Upper lobe of right lung (tissue), 1 donor: ENCODE results near the gene CCDC91. TPM values are rescaled to one million over a fixed set of nuclear protein-coding genes. Genes with fewer than 3 reads are reported as not detected.

Source experiments
- ATAC-seq: fragments of 200-7000 bp; cut with Tn5 transposase; one replicate; pipeline ENCODE4 v1.9.1; 2020; ENCODE audit warnings: mild to moderate bottlenecking, moderate library complexity
- DNase-seq: peaks from one replicate; pipeline ENCODE4 v3.0.0-alpha.2; 2020
- H3K27ac ChIP-seq: fragments of 200-600 bp; one replicate; pipeline ENCODE4 v1.8.0; 2022
- H3K27me3 ChIP-seq: fragments of 200-600 bp; one replicate; pipeline ENCODE4 v1.8.0; 2022; ENCODE audit warnings: mild to moderate bottlenecking
- H3K36me3 ChIP-seq: fragments of 200-600 bp; one replicate; pipeline ENCODE4 v1.8.0; 2022
- H3K4me1 ChIP-seq: fragments of 200-600 bp; one replicate; pipeline ENCODE4 v1.8.0; 2022
- H3K4me3 ChIP-seq: fragments of 200-600 bp; one replicate; pipeline ENCODE4 v1.8.0; 2022; ENCODE audit warnings: mild to moderate bottlenecking
- H3K9me3 ChIP-seq: fragments of 200-600 bp; one replicate; pipeline ENCODE4 v1.8.0; 2022
- intact Hi-C: fragments of 100-400 bp; cut with DNase I; formaldehyde crosslinking; loops from one replicate; pipeline ENCODE4 v1.11.0; 2022
- total RNA-seq: library from RNA; stranded (reverse); fragmentation: NEBNext Ultra II Directional; extraction: Animal tissue kit (Norgen Biotek cat#: 25700); gene quantifications from one replicate; pipeline ENCODE4 v1.2.1, GENCODE V29; 2021
- TF ChIP-seq, protein P1 (sequence below): fragments of 200-600 bp; IDR thresholded peaks from one replicate; pipeline ENCODE4 v1.8.0; 2022; ENCODE audit warnings: antibody characterized with exemption
- donor health status: DM: no; HTN: yes; CAD: no; lungs with severe emphysema.

The CCDC91 gene
- total RNA-seq, 1 donor from 2014 or later: 33.4 TPM

DNA sequence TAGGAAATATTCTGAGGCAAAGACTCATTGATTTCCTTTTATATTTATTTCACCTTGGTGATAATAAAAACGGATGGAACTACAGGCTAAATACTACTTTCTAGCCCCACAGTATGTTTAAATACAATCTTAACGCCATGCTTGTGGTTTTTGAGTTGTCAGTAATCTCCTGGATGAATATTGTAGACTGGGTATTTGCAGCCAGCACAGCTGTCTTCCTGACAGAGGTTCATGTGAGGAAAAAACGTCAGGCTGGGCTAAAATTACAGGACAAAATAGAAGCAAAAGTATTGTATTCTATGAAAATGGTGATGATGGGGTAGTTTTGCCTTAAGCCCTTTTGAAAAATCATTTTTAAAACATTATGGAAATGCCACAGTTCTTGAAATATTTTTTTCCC, 140.9 kb downstream of the CCDC91 start:
- Histone ChIP-seq H3K36me3 (no peaks in the 10 kb centered on the region), H3K4me3 (no peak overlapping the region), H3K27ac (no peak overlapping the region), H3K9me3 (no peaks in the 10 kb centered on the region), H3K27me3 (no peaks in the 10 kb centered on the region), H3K4me1 (no peaks in the 10 kb centered on the region)
- ATAC-seq (no peak), DNase-seq (no peak)
- TF ChIP-seq, protein P1, sequence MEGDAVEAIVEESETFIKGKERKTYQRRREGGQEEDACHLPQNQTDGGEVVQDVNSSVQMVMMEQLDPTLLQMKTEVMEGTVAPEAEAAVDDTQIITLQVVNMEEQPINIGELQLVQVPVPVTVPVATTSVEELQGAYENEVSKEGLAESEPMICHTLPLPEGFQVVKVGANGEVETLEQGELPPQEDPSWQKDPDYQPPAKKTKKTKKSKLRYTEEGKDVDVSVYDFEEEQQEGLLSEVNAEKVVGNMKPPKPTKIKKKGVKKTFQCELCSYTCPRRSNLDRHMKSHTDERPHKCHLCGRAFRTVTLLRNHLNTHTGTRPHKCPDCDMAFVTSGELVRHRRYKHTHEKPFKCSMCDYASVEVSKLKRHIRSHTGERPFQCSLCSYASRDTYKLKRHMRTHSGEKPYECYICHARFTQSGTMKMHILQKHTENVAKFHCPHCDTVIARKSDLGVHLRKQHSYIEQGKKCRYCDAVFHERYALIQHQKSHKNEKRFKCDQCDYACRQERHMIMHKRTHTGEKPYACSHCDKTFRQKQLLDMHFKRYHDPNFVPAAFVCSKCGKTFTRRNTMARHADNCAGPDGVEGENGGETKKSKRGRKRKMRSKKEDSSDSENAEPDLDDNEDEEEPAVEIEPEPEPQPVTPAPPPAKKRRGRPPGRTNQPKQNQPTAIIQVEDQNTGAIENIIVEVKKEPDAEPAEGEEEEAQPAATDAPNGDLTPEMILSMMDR: no peak
- intact Hi-C loops: no loop called here

DNA sequence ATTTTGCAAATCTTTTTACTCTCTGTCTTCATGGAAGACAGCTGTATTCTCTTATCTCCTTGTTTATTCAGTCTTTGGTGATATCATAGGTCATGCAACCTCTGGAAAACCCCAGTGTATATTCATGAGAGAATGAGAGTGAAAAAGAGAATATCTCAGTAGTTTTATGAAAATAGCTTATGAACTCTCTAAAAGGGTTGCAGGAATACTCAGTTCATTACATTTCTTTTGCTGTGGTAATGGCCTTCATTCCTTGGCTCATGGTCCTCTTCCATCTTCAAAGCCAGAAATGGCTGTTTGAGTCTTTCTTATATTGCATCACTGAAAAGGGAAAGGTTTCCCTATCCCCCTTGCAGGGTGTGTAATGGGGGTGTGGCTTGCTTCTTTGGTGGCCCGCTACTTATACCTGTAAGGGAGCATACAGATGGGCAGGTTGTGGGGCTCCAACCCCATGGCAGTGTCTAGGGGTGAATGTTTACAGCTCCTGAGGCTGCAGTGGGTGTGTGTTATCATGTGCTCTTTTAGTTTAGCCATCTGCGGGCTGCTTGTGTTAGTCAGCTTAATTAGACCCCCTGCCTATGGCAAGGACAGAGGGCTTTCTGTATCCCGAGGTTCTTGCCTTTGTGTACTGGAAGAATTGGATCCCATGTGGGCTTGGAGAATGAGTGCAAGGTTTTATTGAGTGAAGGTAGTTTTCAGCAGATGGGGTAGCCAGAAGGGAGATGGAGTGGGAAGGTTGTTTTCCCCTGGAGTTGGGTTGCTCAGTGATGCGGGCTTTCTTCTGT, 150.2 kb downstream of the CCDC91 start:
- Histone ChIP-seq H3K27ac (no peak overlapping the region), H3K4me1 (no peaks in the 10 kb centered on the region), H3K9me3 (no peaks in the 10 kb centered on the region), H3K36me3 (no peaks in the 10 kb centered on the region), H3K4me3 (no peak overlapping the region), H3K27me3 (no peaks in the 10 kb centered on the region)
- DNase-seq: no peak
- intact Hi-C loops: no loop called here
- TF ChIP-seq, protein P1: no peak
- ATAC-seq: no peak

DNA sequence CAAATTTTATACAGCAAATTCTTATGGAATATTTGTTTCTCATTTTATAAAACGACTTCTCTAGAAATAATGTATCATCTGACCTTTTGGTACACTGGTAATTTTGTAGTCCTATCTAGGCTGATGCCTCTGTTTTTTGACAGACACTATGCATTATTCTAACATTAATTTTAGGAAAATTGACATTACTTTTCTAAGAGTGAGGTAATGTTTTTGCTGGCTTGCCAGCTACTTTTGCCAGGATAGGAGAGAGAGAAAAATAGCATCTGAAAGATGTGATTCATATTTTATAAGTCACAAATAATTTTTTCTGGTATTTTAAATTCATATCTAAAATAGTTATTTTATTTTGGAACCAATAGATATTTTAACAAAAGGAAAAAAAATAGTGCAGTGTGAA, 153.5 kb downstream of the CCDC91 start:
- no peak overlapping the region for H3K4me3 ChIP-seq
- H3K27ac ChIP-seq: no peak overlapping the region
- intact Hi-C loops: no loop called here
- no peaks in the 10 kb centered on the region for H3K9me3 ChIP-seq
- H3K27me3 ChIP-seq: no peaks in the 10 kb centered on the region
- DNase-seq (no peak), ATAC-seq (no peak)
- TF ChIP-seq, protein P1: no peak
- H3K36me3 ChIP-seq: no peaks in the 10 kb centered on the region
- no peaks in the 10 kb centered on the region for H3K4me1 ChIP-seq

DNA sequence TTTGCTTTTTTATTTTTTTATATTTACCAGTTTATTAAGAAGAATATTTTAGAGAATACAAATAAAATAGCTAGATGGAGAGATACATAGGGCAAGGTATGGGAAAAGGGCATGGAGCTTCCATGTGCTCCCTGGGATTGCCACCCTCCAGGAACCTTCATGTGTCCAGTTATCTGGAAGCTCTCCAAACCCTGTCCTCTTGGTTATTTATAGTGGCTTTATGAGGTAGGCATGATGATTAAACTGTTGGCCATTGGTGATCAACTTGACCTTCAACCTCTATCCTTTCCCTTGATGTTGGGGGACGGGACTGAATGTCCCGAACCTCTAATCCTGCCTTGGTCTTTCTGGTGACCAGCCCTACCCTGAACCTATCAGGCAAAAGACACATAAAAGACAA, 156.3 kb downstream of the CCDC91 start:
- intact Hi-C loops: no loop called here
- no peaks in the 10 kb centered on the region for H3K9me3 ChIP-seq

DNA sequence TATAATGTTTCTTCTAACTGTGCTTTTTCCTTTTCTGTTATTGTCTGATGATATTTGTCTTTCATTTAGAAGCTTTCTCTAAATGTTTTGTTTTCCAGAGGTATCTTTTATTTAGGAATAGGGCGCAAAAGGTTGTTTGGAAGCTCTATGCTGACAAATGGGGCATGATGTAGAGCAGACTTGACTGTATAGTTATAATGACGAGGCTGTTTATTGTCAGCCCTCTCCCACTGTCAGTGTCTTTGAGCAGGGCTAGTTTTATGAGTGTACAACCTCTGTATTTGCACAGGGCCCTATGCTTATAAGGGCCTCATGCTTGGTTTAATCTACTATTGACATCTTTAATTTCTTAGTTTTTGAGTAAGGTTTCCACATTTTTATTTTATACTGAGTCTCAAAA, 158.9 kb downstream of the CCDC91 start:
- no peak overlapping the region for H3K27ac ChIP-seq
- TF ChIP-seq, protein P1: no peak
- no peaks in the 10 kb centered on the region for H3K4me1 ChIP-seq
- no peaks in the 10 kb centered on the region for H3K36me3 ChIP-seq
- H3K4me3 ChIP-seq: no peak overlapping the region
- ATAC-seq (no peak), DNase-seq (no peak)
- H3K9me3 ChIP-seq: no peaks in the 10 kb centered on the region
- intact Hi-C loops: no loop called here
- H3K27me3 ChIP-seq: no peaks in the 10 kb centered on the region

More for the DNA sequence above, 156.3 kb downstream of the CCDC91 start:
- no peaks in the 10 kb centered on the region for H3K4me1 ChIP-seq
- no peak for ATAC-seq
- no peak overlapping the region for H3K27ac ChIP-seq
- no peaks in the 10 kb centered on the region for H3K36me3 ChIP-seq
- H3K27me3 ChIP-seq: no peaks in the 10 kb centered on the region
- no peak for DNase-seq
- TF ChIP-seq, protein P1: no peak
- no peak overlapping the region for H3K4me3 ChIP-seq
